Tibial nerve (tissue), 4 donors: ENCODE results near the gene STARD3. TPM values are rescaled to one million over a fixed set of nuclear protein-coding genes. Genes with fewer than 3 reads are reported as not detected.

Experiments
- DNase-seq, 2 donors: peaks; one replicate each; pipeline ENCODE4 v3.0.0-alpha.2; 2019; ENCODE audit warnings: low spot score in 2 of 2
- H3K27ac ChIP-seq, 4 donors: fragments of 200-600 bp; sonication (generic) in 3 of 4; one replicate each; pipeline ENCODE4 v1.5.1; 2017 to 2019; ENCODE audit warnings: mild to moderate bottlenecking in 1 of 4
- H3K27me3 ChIP-seq, 2 donors: fragments of 200-600 bp; sonication (generic) in 1 of 2; one replicate each; pipeline versions ENCODE4 v1.5.1 to v1.6.0; 2017 to 2019
- H3K36me3 ChIP-seq, 3 donors: fragments of 200-600 bp; sonication (generic); one replicate each; pipeline ENCODE4 v1.5.1; 2018 to 2019
- H3K4me1 ChIP-seq, 4 donors: fragments of 200-600 bp; sonication (generic) in 3 of 4; one replicate each; pipeline ENCODE4 v1.5.1; 2017 to 2019
- H3K4me3 ChIP-seq, 4 donors: fragments of 200-600 bp; sonication (generic) in 3 of 4; one replicate each; pipeline ENCODE4 v1.5.1; 2017 to 2019; ENCODE audit warnings: mild to moderate bottlenecking in 1 of 4, moderate library complexity in 1 of 4
- H3K9me3 ChIP-seq, 4 donors: fragments of 200-600 bp; sonication (generic) in 3 of 4; one replicate each; pipeline ENCODE4 v1.5.1; 2017 to 2019
- EP300 ChIP-seq, 2 donors: sonication (generic); formaldehyde crosslinking; IDR thresholded peaks; one replicate each; pipeline ENCODE4 v1.6.1; 2017; ENCODE audit warnings: antibody characterized with exemption in 2 of 2, mild to moderate bottlenecking in 1 of 2
- POLR2A ChIP-seq, 2 donors: fragments of 450-650 bp; IDR thresholded peaks; one replicate each; pipeline ENCODE4 v1.6.1; 2017; ENCODE audit warnings: antibody characterized with exemption in 2 of 2, mild to moderate bottlenecking in 2 of 2, moderate library complexity in 2 of 2
- WGBS, 2 donors: methylation state at CpG; one replicate each; pipeline ENCODE4 v1.1.5; 2018; 5-methylcytosine and 5-hydroxymethylcytosine counted together
- total RNA-seq, 4 donors: library from RNA; depleted of rRNA; stranded (reverse); fragments of >200 nt; gene quantifications; one replicate each; pipeline ENCODE4 v1.1.0, GENCODE V29; 2016
- TF ChIP-seq, protein P1 (sequence below), 5 experiments: fragments of 200-600 bp in 3 of 5; fragments of 450-650 bp in 2 of 5; sonication (generic) in 3 of 5; IDR thresholded peaks; one replicate each; pipeline ENCODE4 v1.5.1; 2016 to 2019; ENCODE audit warnings: antibody characterized with exemption in 5 of 5, mild to moderate bottlenecking in 3 of 5, moderate library complexity in 2 of 5

The STARD3 gene
- total RNA-seq, 4 donors from 2014 or later: 85.3 to 170 (median 108) TPM

DNA sequence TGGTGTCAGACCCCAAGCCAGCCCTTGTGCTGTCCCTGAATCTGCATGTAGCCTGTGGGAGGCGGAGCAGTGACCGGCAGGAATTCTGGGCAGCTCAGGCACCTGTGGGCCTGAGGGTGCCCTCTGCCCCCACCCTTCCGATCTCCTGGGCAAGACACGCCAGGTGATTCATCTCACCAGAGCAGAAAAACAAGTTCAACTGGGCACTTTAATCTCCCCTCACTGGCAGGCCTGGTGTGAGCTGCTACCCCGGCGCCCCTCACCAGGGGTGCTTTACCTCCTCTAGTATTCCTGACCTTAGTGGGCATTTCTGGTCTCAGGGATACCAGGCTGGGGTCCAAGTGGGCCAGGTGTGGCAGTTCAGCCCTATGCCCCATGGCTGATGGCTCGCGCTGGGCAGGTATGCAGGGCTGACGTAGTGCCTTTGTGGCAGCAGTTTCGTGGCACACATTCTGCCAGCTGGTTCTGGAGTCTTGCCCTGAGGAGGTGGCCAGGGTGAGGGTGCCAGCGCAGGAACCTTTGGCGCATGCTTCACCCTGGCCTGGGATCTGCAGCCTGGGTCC lies 68.9 kb downstream of the STARD3 start:
- no peaks in the 10 kb centered on the region for H3K9me3 ChIP-seq
- DNase-seq: no peak
- WGBS, 2 donors: 30 to 45% methylated on average over 11 to 12 of the region's 12 CpGs
- peak overlapping the region; percentile 53 to 97 (median 89) for H3K27ac ChIP-seq
- peaks cover 0 to 89% (median 59%) of the 10 kb centered on the region in 4 donors for H3K4me1 ChIP-seq
- TF ChIP-seq POLR2A (IDR thresholded peaks at IDR 0.05) (no peak), EP300 (IDR thresholded peaks at IDR 0.05) (no peak)
- TF ChIP-seq, protein P1, sequence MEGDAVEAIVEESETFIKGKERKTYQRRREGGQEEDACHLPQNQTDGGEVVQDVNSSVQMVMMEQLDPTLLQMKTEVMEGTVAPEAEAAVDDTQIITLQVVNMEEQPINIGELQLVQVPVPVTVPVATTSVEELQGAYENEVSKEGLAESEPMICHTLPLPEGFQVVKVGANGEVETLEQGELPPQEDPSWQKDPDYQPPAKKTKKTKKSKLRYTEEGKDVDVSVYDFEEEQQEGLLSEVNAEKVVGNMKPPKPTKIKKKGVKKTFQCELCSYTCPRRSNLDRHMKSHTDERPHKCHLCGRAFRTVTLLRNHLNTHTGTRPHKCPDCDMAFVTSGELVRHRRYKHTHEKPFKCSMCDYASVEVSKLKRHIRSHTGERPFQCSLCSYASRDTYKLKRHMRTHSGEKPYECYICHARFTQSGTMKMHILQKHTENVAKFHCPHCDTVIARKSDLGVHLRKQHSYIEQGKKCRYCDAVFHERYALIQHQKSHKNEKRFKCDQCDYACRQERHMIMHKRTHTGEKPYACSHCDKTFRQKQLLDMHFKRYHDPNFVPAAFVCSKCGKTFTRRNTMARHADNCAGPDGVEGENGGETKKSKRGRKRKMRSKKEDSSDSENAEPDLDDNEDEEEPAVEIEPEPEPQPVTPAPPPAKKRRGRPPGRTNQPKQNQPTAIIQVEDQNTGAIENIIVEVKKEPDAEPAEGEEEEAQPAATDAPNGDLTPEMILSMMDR (IDR thresholded peaks at IDR 0.05): no peak
- H3K4me3 ChIP-seq: peak overlapping the region in 1 of 4 donors; percentile 1
- no peaks in the 10 kb centered on the region for H3K27me3 ChIP-seq
- peaks cover 0 to 41% (median 7%) of the 10 kb centered on the region in 3 donors for H3K36me3 ChIP-seq

DNA sequence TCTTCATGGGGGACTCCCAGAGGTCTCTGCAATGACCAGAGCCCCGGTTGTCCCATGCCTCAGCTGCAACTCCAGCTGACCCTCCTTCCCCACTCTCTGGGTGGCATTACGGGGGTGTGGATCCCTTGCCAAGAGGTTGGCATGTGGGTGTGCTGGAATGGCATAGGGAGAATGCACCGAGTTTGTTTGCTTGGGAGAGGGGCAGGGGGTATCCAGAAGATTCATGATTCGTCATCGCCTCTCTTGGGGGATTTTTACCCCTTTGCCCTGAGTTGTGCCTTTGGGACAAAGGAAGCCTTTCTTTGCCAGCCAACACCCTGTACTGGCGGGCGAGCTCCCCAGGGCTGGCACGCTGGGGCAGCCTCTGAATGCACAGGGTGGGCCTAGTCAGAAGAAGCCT lies 69.4 kb downstream of the STARD3 start:
- Histone ChIP-seq H3K36me3 (peaks cover 0 to 46% (median 7%) of the 10 kb centered on the region in 3 donors), H3K4me1 (peaks cover 0 to 84% (median 55%) of the 10 kb centered on the region in 4 donors), H3K4me3 (peak overlapping the region in 1 of 4 donors; percentile 1), H3K9me3 (no peaks in the 10 kb centered on the region), H3K27ac (peak overlapping the region in 3 of 4 donors; percentile 81 to 97 (median 97)), H3K27me3 (no peaks in the 10 kb centered on the region)
- TF ChIP-seq POLR2A (IDR thresholded peaks at IDR 0.05) (no peak), EP300 (IDR thresholded peaks at IDR 0.05) (peak in 1 of 2 donors; percentile 64)
- WGBS, 2 donors: 39 to 40% methylated on average over 8 of the region's 8 CpGs
- DNase-seq: no peak

DNA sequence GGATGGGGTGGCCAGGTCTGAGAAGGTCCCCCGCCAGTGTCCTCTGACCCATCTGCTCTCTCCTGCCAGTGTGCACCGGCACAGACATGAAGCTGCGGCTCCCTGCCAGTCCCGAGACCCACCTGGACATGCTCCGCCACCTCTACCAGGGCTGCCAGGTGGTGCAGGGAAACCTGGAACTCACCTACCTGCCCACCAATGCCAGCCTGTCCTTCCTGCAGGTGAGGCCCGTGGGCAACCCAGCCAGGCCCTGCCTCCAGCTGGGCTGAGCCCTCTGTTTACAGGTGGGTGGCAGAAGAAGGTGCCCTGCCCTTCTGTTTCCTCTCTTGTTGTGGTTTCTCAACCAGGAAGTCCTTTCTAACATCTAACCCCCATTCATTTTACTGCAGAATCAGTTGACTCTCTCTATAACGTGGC lies 70.0 kb downstream of the STARD3 start:
- Histone ChIP-seq H3K4me1 (peaks cover 0 to 78% (median 53%) of the 10 kb centered on the region in 4 donors), H3K9me3 (no peaks in the 10 kb centered on the region), H3K27ac (peak overlapping the region in 3 of 4 donors; percentile 81 to 97 (median 97)), H3K36me3 (peaks cover 0 to 51% (median 7%) of the 10 kb centered on the region in 3 donors), H3K27me3 (no peaks in the 10 kb centered on the region), H3K4me3 (peak overlapping the region in 1 of 4 donors; percentile 1)
- WGBS, 2 donors: 36 to 69% methylated on average over 7 of the region's 7 CpGs
- DNase-seq: no peak
- TF ChIP-seq POLR2A (IDR thresholded peaks at IDR 0.05): no peak
- no peak for TF ChIP-seq EP300 (IDR thresholded peaks at IDR 0.05)
- TF ChIP-seq, protein P1 (IDR thresholded peaks at IDR 0.05): no peak

DNA sequence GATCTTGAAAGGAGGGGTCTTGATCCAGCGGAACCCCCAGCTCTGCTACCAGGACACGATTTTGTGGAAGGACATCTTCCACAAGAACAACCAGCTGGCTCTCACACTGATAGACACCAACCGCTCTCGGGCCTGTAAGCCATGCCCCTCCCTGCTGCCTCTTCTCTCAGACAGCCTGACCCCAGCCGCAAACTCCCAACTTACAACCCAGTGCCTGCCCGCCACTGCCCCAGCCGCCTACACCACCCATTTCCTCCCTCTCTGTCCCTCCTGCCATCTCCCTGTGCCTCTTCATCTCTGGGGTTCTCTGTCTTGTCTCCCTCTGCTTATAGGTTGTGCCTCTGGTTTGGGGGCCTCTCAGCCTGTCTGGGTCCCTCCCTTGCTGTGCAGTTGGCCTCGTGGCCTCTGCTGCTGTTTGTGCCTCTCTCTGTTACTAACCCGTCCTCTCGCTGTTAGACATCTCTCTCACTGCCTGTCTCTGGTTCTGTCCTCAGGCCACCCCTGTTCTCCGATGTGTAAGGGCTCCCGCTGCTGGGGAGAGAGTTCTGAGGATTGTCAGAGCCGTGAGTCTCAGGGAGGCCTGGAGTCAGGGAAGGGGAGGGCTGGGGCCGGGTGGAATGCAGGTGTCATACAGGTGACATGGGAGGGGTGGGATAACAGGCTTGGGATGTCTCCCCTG lies 72.5 kb downstream of the STARD3 start:
- Histone ChIP-seq H3K36me3 (peaks cover 0 to 76% (median 7%) of the 10 kb centered on the region in 3 donors), H3K27ac (peak overlapping the region in 2 of 4 donors; percentile 18 to 97)
- DNase-seq: no peak

More for the DNA sequence above, 72.5 kb downstream of the STARD3 start:
- Histone ChIP-seq H3K4me1 (peaks cover 0 to 53% (median 33%) of the 10 kb centered on the region in 4 donors), H3K9me3 (no peaks in the 10 kb centered on the region), H3K27me3 (no peaks in the 10 kb centered on the region), H3K4me3 (no peak overlapping the region)
- no peak for TF ChIP-seq POLR2A (IDR thresholded peaks at IDR 0.05)
- TF ChIP-seq EP300 (IDR thresholded peaks at IDR 0.05): no peak
- TF ChIP-seq, protein P1 (IDR thresholded peaks at IDR 0.05): no peak
- WGBS, 2 donors: 71% methylated on average over 14 of the region's 14 CpGs
